GM21529 (cell line): ENCODE data around the gene ADARB2.

ENCODE experiments used
- ATAC-seq: cut with Tn5 transposase; IDR thresholded peaks from one replicate; pipeline ENCODE4 v1.9.1; 2021; ENCODE audit not compliant: unreplicated experiment

Gene ADARB2

DNA sequence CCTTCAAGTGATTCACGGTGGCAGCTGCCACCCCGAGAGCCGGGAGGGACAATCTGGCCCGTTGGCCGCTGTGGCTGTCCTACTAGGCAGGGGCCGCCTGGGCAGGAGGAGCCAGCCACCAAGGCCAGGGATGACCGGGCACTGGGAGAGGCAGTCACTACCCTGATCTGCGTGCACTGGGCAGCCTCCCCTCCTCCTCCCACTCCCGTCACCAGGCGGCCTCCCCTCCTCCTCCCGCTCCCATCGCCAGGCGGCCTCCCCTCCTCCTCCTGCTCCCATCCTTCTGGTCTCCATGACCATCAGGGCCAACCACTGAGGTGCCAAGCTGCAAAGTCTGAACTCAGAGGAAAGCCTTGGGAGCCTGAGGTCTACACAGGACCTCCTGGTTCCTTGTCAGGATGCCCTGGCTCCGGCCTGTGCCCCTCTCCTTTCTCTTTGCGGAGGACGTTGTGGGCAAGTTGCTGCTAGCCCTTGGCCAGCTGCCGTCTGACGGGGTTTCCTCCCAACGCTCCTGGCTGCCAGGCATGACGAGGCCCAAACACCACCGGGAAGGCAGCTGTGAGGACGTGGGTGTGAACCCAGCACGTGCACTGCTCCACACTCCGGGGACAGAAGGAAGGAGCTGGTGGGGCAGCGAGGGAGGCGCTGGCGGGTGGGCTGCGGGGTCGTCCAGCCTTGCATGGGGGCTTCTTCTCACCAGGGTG lies 550.0 kb downstream of the ADARB2 start:
- no peak for ATAC-seq

DNA sequence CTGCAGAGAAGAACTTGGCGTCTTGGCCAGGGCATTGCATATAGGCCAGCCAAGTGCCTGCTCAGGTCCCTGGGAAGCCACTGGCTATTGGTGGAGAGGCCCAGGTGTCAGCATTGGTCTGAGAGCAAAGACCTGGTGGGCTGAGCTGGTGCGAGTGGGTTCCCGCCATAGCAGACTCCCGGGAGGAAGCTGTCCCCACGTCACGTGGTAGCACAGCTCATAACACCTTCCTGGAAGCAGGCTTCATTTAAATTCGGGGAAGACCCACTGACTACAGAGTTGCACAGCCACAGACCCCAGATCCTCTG lies 550.7 kb downstream of the ADARB2 start:
- no peak for ATAC-seq

DNA sequence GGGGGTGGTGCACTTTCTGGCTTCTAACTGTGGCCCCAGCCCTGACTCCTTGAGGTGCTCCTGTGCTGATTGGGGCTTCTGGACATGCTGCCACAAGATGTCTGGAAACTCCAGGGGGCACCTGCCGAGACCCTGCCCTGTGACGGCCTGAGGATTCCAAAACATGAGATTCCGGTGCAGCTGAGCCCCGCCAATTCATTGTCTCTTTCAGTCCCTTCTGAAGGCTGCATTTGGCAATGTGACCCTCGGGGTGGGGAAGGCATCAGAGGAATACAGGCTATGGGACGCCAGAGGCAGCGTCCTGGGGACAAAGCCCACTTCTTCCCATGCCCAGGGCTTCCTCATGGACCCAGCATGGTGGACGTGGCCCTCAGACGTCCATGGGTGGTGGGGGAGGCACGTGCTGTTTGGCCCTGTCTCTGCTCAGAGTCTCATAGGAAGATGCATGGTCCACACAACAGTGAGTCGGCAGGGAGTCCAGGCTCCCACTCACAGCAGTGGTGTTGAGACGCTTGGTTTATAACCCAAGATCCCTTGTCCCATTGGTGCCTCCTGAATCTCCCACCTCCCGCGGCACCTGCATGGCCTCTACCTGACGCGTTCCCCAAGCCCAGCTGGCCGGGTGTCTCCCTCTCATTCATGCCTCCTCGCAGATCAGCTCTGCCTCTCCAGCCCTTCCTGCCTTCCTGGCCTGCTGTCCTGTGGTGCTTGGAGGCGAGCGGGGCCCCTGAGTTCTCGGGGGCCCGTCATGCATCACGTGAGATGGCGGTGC lies 551.2 kb downstream of the ADARB2 start:
- ATAC-seq, result no peak

DNA sequence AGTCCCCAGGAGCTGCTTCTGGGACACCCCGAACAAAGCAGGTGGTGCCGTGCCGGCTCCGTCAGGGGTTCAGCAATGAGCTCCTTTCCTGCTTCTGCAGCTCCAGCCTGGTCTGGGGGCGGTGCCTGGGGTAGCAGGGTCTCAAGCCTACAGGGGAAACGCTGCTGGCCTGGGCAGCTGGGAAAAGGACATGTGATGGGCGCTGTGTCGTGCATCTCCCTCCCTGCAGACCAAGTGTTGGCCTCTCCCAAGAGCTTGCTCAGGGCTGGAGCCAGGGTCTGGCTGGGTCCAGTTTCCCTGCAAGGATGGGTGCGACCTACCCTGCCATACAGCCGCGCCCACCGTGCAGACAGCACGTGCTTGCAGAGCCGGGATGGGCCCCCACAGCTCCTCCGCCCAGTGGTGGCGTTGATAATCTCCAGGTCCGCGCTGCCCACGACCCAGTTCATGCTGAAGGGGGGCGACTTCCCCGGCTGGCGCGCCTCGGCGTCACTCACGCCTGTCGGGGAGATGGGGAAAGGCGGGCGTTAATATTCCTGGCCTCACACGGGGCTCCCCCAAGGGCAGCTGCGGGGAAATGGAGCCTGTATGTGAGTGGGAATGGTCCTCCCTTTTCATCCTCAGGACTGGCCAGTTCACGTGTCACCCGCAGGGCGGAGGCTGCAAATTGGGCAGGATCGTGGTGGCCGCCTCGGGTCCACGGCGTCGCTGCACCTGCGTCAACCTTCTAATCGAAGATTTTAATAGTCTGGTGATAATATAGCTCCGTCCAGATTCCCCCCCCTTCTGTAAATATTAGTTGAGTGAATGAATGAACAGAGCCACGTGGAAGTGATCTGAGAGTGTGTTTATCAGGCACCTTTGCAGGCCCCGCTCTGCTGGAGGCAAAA lies 552.5 kb downstream of the ADARB2 start:
- ATAC-seq, result no peak

DNA sequence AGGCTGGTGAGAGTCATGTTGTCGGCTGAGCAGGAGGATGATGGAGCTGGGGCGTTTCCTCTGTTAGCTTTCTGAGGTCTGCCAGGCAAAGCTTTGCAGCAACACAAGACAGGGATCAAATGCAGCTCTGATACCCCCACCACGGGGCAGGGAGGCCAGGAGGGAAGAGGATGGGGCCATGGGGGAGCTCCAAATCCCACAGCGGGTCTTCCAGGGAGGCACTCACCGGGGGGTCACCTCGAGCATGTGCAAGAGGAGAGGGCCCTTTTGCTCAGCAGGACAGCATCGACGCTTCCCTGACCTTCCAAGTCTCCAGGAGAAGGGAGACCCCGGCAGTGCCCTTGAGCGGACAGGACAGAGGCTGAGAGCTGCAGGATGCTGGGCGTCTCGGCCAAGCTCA lies 553.6 kb downstream of the ADARB2 start:
- no peak for ATAC-seq

DNA sequence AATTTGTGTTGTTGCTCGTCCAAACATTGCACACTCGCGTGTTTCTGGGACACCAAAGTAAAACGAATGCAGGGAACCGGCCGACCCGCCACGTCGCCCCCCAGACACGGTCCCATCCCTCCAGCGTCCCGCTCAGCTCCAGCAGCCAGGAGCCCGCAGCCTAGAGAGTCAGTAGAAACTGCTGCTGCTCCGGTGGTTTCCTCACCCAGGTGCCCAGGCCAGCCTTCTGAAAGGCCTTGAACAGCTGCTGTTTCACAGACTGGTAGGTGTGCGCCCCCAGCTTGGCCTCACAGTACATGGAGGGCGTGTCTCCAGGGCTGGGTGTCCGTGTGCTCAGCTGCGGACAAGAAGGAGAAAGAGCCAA lies 554.3 kb downstream of the ADARB2 start:
- no peak for ATAC-seq

DNA sequence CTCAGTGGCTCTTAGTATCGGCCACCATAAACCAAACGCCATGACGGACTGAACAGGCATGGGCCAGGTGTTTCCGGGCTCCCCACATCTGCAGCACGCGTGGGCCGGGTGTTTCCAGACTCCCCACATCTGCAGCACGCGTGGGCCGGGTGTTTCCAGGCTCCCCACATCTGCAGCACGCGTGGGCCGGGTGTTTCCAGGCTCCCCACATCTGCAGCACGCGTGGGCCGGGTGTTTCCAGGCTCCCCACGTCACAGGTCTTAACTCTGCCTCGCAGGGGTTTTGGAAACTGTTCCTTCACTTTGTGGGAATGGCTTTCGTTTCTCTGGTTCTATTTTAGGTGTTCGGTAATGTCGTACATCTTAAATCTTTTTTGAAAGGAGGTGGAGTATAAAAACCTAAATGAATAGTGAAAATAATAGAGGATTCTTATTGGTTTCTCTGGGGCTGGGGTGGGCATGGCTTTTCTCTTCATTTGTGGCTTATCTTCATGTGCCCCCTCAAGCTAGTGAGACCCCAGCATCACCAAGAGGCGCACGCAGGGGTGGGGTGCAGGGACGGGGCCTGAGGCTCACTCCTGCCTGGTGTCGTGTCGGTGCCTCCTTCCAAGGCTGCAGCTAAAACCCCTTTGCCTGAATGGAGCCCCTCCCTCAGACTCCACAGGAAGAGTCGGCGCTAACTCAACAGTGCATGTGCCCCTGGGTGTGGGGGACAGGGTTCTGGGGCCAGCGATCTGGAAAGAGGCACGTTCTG lies 554.9 kb downstream of the ADARB2 start:
- no peak for ATAC-seq

DNA sequence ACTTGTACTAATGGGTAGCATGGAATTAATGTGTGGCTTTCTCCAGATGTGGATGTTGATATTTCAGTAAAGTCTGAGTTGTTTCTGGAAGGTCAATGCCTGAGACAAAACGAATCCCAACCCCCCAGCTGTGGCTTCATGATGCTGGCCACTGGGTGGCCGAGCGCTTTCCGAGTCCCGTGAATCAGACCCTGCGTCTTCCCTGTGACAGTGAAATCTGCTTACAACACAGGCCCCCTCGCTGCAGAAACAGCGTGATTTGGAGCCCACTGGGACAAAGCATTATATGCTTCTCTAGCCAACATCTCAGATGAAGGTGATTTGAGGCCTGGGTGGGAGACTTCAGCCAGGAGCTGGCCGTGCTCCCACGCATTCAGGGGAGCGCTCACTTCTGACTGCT lies 556.5 kb downstream of the ADARB2 start:
- no peak for ATAC-seq

DNA sequence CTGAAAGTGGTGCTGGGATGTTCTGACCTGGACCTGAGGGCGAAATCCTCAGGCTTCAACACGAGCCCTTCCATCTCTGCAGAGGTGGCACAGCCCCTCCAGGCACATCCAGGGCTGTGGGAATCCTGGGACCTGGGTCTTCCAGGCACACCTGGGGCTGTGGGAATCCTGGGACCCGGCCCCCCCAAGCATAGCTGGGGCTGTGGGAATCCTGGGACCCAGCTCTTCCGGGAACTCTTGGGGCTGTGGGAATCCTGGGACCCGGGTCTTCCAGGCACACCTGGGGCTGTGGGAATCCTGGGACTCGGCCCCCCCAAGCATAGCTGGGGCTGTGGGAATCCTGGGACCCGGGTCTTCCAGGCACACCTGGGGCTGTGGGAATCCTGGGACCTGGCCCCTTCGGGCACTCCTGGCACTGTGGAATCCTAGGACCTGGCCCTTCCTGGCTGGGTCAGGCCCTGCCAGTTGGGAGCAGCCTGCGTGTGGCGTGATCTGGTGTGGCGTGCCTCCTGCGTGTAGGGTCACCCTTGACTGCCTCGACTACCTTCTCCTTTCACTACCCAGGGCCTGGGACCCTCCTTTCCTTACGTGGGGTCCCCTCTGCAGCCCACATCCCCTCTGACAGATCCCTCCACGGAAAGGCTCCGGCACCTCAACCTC lies 557.1 kb downstream of the ADARB2 start:
- no peak for ATAC-seq

DNA sequence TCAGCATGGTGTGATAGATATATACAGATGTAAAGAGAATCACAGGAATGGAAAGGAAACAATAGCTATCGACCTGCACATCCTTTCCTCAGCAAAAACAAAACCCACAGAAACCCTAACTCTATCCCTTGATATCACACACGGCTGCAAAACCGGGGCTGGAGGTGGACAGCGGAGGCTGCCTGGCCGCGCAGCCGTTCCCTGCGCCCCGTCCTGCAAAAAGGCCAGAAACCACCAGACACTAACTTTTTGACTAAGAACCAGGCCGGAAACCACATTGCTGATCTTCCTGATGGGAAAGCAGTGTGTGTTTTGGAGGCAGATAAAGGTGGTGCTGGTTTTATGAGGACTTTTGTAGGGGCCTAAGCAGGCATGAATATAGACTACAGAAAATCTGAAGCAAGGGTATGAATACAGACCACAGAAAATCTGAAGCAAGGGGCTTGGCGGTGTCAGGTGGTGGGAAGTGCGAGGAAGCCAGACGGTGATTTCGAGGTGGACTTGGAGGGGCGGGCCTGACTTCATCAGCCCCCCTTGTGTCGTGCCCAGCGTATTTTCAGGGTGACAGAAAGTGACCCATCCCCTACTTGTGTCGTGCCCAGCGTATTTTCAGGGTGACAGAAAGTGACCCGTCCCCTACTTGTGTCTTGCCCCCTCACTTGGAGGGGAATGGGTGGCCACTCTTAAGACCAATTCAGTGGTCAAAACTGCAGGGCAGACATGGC lies 557.8 kb downstream of the ADARB2 start:
- ATAC-seq, result no peak

DNA sequence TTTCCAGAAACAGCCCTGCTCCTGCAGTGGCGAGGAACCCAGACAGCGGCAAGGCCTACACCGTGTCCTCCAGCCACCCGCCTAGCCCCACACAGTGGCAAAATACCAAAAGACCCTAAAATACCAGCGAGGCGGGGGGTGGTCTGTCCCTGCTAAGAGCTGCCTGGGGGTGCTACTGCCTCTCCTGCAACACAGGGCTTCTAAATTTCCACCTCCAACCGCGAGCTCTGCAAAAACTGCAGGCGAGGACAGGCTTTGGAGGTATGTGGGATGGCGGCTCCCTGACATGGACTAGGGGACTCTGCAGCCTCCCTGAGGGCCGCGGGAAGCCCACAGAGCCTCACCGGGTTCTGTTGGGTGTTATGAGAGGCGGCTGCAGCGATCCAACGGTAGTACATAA lies 558.8 kb downstream of the ADARB2 start:
- ATAC-seq, result no peak

DNA sequence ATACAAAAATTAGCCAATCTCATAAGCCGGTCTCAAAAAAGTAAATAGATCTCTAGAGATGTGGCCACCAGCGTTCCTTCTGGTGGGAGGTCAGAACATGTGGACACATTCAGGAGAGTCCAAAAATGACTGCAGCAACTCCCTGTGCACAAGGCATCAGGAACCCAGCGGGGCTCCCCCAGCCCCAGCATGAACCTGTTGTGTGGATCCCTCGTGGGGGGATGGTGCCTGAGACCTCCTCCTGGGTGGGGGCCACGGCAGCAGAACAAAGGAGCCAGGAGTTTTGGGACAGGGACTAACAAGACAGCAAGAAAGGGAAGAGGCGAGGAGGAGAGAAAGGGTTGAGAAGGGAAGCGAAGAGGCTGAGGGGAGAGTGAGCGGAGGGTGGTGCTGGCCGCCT lies 559.4 kb downstream of the ADARB2 start:
- no peak for ATAC-seq

DNA sequence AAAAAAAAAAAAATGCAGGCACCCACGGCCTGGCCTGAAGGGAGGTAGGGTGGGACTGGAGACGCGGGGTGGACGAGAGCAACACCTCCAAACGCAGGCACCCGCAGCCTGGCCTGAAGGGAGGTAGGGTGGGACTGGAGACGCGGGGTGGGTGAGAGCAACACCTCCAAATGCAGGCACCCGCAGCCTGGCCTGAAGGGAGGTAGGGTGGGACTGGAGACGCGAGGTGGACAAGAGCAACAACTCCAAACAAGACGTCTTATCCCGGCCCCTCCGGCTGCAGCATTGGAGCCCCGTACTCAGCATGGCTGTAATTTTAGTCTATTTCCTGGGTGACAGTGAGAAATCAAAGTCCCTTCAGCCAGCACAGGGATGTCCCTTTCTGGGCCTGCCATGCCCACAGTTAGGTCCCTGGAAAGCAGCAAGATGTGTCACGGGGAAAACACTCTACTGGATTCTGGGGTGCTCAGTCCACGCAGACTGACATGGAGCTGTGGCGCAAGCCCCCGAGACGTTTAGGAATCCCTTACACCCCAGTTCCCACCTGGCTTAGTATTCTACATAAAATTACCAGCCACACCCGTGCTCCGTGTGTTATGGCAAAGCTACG lies 561.3 kb downstream of the ADARB2 start:
- no peak for ATAC-seq

DNA sequence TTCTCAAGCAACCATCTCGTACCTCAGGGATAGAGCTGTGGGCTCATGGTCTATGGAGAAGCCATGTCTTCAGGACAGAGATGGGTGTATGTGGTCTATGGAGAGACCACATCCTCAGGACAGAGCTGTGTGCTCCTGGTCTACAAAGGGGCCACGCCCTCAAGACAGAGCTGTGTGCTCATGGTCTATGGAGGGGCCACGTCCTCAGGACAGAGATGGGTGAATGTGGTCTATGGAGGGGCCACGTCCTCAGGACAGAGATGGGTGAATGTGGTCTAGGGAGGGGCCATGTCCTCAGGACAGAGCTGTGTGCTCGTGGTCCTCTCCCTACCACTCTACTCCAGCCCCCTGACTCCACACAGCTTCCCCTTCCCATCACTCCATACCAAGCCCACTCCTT lies 563.3 kb downstream of the ADARB2 start:
- no peak for ATAC-seq

DNA sequence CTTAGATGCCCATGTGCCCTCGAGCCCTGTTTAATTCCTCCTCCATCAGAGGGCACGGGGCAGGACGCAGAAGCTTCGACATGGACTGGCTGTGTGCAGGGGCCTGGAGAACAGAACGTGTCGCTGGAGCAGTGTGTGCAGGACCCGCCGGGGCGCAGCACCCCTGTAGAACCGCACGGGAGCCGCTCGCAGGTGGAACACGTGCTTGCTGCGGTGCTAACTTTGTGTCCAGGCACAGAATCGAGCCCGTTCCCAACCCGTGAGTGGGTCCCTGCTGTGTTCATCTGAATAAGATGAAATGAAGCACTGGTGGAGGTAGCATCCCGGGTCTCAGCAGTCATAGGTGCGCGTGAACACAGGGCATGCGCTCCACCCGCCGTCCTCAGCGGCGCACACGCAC lies 564.2 kb downstream of the ADARB2 start:
- ATAC-seq, result no peak

DNA sequence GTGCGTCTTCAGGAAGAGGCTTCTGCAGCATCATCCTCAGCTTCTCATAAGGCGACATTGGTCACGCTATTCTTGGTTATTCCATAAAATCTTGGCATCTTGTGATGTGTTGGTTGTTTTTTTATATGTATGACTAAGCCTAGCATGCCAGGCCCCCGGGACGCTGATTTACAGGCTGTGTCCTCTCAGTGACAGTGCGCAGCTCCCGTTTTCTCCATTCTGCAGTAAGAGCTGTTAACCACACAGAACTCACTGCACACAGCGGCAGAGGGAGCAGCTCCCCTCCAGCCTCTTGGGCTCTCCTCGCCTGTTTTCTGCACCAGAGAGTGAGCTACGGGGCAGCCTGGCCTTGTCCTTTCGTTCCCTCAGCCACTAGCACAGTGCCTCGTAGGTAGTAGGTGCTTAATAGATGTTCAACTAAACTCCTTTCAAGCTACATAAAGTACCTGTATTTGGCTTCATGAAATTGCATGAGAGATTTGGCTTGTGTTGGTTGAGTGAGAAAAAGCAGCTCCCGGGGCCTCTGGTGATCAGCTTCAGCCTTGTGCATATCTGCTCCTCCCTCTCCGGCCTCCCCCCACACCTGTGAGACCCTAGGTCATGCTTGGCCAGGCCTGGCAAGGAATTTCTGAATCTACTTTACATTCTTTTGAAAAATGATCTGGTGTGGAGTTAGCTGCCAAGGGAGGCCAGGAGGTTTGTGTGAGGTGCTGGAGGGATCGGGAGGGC lies 564.9 kb downstream of the ADARB2 start:
- ATAC-seq, result no peak

DNA sequence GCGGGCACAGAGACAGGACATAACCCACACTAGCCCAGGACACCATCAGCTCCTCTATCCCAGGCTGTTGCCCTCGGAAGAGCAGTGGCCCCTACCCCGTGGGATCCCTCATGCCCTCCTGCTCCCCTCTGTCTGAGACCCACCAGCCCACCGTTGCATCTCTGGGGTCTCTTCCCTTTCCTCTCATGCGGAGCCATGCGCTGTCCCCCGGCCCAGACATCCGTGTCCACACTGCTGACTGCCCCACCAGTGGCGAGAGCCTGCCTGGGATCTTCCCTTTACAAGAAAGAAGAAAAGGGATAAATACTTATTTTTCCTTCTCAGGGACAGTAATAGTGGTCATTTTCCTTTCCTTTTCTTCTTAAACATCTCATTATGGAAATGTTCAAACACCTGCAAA lies 565.7 kb downstream of the ADARB2 start:
- ATAC-seq, result no peak

DNA sequence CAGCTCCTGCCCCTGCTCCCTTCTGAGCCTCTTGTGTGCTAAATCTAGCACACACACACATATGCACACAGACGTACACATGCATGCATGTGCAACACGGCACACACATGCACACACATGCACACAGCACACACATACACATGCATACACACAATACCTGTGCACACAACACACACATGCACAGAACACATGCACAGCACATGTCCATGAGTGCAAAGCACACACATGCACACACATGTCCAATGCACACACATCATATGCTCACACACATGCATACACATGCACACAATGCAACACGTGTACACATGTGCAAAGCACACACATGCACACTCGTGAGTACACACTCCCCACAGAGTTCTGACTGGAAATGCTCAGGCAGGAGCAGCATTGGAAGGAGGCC lies 566.1 kb downstream of the ADARB2 start:
- no peak for ATAC-seq

DNA sequence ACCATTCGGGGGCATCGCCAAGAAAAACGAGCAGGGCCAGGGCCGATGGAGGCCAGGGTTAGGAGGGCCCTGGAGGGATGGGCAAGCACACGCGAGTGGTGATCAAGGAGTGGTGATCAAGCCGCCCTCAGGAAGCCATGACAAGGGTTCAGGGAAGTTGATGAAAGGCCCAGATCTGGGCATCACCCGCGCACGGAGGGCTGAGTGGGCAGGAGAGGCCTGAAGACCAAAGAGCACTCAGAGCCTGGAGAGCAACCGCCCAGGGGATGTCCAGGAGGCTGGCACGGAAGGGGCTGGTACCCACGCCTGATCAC lies 566.5 kb downstream of the ADARB2 start:
- no peak for ATAC-seq
